A549 (cell line): Measurements from ENCODE around the gene SRL. TPM values are rescaled to one million over a fixed set of nuclear protein-coding genes. Genes with fewer than 3 reads are reported as not detected.

ENCODE experiments used
- ATAC-seq, 2 experiments: fragments of 200-7000 bp in 1 of 2; fragments of >200 bp in 1 of 2; cut with Nextera tagmentation in 1 of 2; cut with Tn5 transposase in 1 of 2; 3 replicates each; pipeline versions ENCODE4 v1.8.0 to v1.9.1; 2018 to 2020; ENCODE audit warnings: mild to moderate bottlenecking in 1 of 2, moderate library complexity in 1 of 2
- CTCF ChIA-PET: fragments of 300-600 bp; sonication (Branson Sonifier 250); formaldehyde crosslinking; extraction: SDS; loops from one replicate; lab custom pipeline; 2021; ENCODE audit warnings: antibody characterized with exemption, inconsistent platforms; lab: Yijun Ruan, JAX
- POLR2A ChIA-PET: fragments of 350-600 bp; formaldehyde crosslinking; extraction: SDS; loops from one replicate; lab custom pipeline; 2021; ENCODE audit warnings: antibody characterized with exemption, inconsistent platforms; lab: Yijun Ruan, JAX
- DNase-seq, 2 experiments: peaks; one replicate each; pipeline versions ENCODE4 v3.0.0 to v3.0.0-alpha.2; 2011 to 2016; ENCODE audit warnings: low read depth in 1 of 2, low spot score in 1 of 2
- FAIRE-seq: peaks from 2 replicates; lab custom pipeline; 2011; peaks lifted over from hg19 to GRCh38; lab: Jason Lieb, UNC
- H3K27ac ChIP-seq, 2 experiments: fragments of >200 bp; sonication (Bioruptor Twin); formaldehyde crosslinking; 3 replicates each; pipeline ENCODE4 v1.5.1; 2016 to 2017
- H3K4me1 ChIP-seq: fragments of >200 bp; sonication (Bioruptor Twin); formaldehyde crosslinking; 3 replicates; pipeline ENCODE4 v1.6.1; 2016
- H3K4me2 ChIP-seq: fragments of >200 bp; sonication (Bioruptor Twin); formaldehyde crosslinking; 3 replicates; pipeline ENCODE4 v1.6.1; 2016
- H3K4me3 ChIP-seq: fragments of >200 bp; sonication (Bioruptor Twin); formaldehyde crosslinking; 3 replicates; pipeline ENCODE4 v1.5.1; 2016
- H3K9me3 ChIP-seq: fragments of >200 bp; sonication (Bioruptor Twin); formaldehyde crosslinking; 3 replicates; pipeline ENCODE4 v1.6.1; 2016
- BHLHE40 ChIP-seq: IDR thresholded peaks from 2 replicates; pipeline ENCODE4 v1.6.1; 2012; ENCODE audit warnings: low read depth, low read length, inconsistent platforms
- EHF ChIP-seq: fragments of 250-450 bp; sonication (Bioruptor Pico); IDR thresholded peaks from 2 replicates; pipeline ENCODE4 v1.5.0; 2020; ENCODE audit warnings: mild to moderate bottlenecking
- EHMT2 ChIP-seq: fragments of 200-600 bp; sonication (generic); IDR thresholded peaks from 2 replicates; pipeline ENCODE4 v1.6.1; 2016; ENCODE audit warnings: antibody characterized with exemption, low read depth, mild to moderate bottlenecking, moderate library complexity
- HDAC2 ChIP-seq: fragments of 200-600 bp; sonication (generic); IDR thresholded peaks from 2 replicates; pipeline ENCODE4 v1.6.1; 2016
- HEYL ChIP-seq: fragments of 250-450 bp; sonication (Bioruptor Pico); IDR thresholded peaks from 2 replicates; pipeline ENCODE4 v1.8.0; 2021; ENCODE audit warnings: mild to moderate bottlenecking, moderate library complexity
- HOXA7 ChIP-seq: fragments of 250-450 bp; sonication (Bioruptor Pico); IDR thresholded peaks from 2 replicates; pipeline ENCODE4 v1.5.0; 2020; ENCODE audit warnings: mild to moderate bottlenecking, moderate library complexity
- KDM1A ChIP-seq: fragments of 200-600 bp; sonication (generic); IDR thresholded peaks from 2 replicates; pipeline ENCODE4 v1.6.1; 2016; ENCODE audit warnings: low read depth, mild to moderate bottlenecking
- MAFK ChIP-seq: fragments of 450-650 bp; IDR thresholded peaks from 2 replicates; pipeline ENCODE4 v1.6.1; 2014; ENCODE audit not compliant: partially characterized antibody
- NPAS2 ChIP-seq: fragments of 250-450 bp; sonication (Bioruptor Pico); IDR thresholded peaks from 2 replicates; pipeline ENCODE4 v1.8.0; 2022; ENCODE audit warnings: mild to moderate bottlenecking, moderate library complexity, borderline replicate concordance
- PHF8 ChIP-seq: fragments of 200-600 bp; sonication (generic); IDR thresholded peaks from 2 replicates; pipeline ENCODE4 v1.6.1; 2016; ENCODE audit warnings: low read depth, mild to moderate bottlenecking, antibody characterized with exemption, moderate library complexity, borderline replicate concordance
- POLR2AphosphoS2 ChIP-seq: conservative IDR thresholded peaks from 2 replicates; pipeline ENCODE4 v1.6.1; 2012; ENCODE audit warnings: low read length, improper control_type of control experiment, inconsistent platforms
- RARB ChIP-seq: fragments of 250-450 bp; sonication (Bioruptor Pico); IDR thresholded peaks from 2 replicates; pipeline ENCODE4 v1.8.0; 2021; ENCODE audit warnings: mild to moderate bottlenecking, moderate library complexity
- RFX5 ChIP-seq: fragments of 450-650 bp; IDR thresholded peaks from 2 replicates; pipeline ENCODE4 v1.7.1; 2014; ENCODE audit warnings: antibody characterized with exemption, mild to moderate bottlenecking, moderate library complexity
- SREBF2 ChIP-seq: fragments of 450-650 bp; IDR thresholded peaks from 2 replicates; pipeline ENCODE4 v1.6.1; 2014; ENCODE audit warnings: mild to moderate bottlenecking, moderate library complexity
- ZC3H11A ChIP-seq: fragments of 450-650 bp; IDR thresholded peaks from 2 replicates; pipeline ENCODE4 v1.6.1; 2014; ENCODE audit warnings: antibody characterized with exemption, mild to moderate bottlenecking
- ZFP36 ChIP-seq: fragments of 450-650 bp; IDR thresholded peaks from 2 replicates; pipeline ENCODE4 v1.6.1; 2014; ENCODE audit warnings: borderline replicate concordance; ENCODE audit not compliant: partially characterized antibody
- ZNF302 ChIP-seq: fragments of 250-450 bp; sonication (Bioruptor Pico); IDR thresholded peaks from 2 replicates; pipeline ENCODE4 v1.9.0; 2021; ENCODE audit warnings: inconsistent platforms, mild to moderate bottlenecking, moderate library complexity
- WGBS: methylation state at CpG from one replicate; pipeline ENCODE4 v1.1.6; 2017; ENCODE audit errors: missing lambda C conversion rate; 5-methylcytosine and 5-hydroxymethylcytosine counted together
- polyA plus RNA-seq, 4 experiments: library from polyadenylated mRNA; depleted of rRNA in 3 of 4; stranded (reverse); fragments of >200 nt; fragmentation: RNase III in 1 of 4; extraction: RNeasy Plus Mini Kit Qiagen cat#74134 plus additional on column Dnase treatment in 1 of 4; gene quantifications; 2 replicates in 3 of 4; 3 replicates in 1 of 4; pipeline ENCODE4 v1.2.3, GENCODE V29; 2011 to 2017
- TF ChIP-seq, protein P1 (sequence below): fragments of >200 bp; sonication (Bioruptor Twin); formaldehyde crosslinking; IDR thresholded peaks from 3 replicates; pipeline ENCODE4 v1.5.1; 2016
- TF ChIP-seq, protein P2 (sequence below): fragments of 150-350 bp; IDR thresholded peaks from 2 replicates; pipeline ENCODE4 v1.6.1; 2014; ENCODE audit warnings: low read depth, mild to moderate bottlenecking, low read length
- TF ChIP-seq, protein P3 (sequence below): fragments of >200 bp; sonication (Bioruptor Twin); formaldehyde crosslinking; IDR thresholded peaks from 3 replicates; pipeline ENCODE4 v1.6.1; 2016
- TF ChIP-seq, protein P4 (sequence below): fragments of 450-650 bp; IDR thresholded peaks from 2 replicates; pipeline ENCODE4 v1.6.1; 2014; ENCODE audit warnings: antibody characterized with exemption
- TF ChIP-seq, protein P5 (sequence below): fragments of >200 bp; sonication (Bioruptor Twin); formaldehyde crosslinking; IDR thresholded peaks from 2 replicates; pipeline ENCODE4 v1.6.1; 2016
- TF ChIP-seq, protein P6 (sequence below): IDR thresholded peaks from 2 replicates; pipeline ENCODE4 v1.6.1; 2012
- TF ChIP-seq, protein P7 (sequence below): fragments of 200-600 bp; sonication (generic); IDR thresholded peaks from 2 replicates; pipeline ENCODE4 v1.6.1; 2016; ENCODE audit warnings: antibody characterized with exemption, mild to moderate bottlenecking, moderate library complexity

Gene SRL
- polyA plus RNA-seq, 2 of the 4 experiments (the other 2 are of a cell fraction), result 0.03 TPM; not detected in 1

DNA sequence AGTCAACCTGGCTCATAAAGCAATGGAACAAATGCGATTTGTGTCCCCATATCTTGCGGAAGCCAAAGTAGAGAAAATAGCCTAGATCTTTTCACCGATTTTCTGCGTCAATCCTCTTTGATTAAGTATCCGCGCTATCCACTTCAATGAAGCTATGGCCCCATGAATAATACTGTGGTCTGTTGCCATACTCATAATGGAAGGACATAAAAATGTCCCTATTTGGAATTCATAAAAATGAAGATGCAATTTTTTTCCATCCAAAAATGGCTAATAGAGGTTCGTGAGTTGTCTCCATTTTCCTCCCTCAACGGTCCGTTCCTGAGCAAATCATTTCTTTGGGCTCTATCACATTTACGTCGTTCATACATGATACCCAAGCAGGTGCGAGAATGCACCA is 100.3 kb downstream of the SRL start:
- ChIA-PET CTCF (no interaction called here), POLR2A (no interaction called here)
- WGBS, result 91% methylated on average over 12 of the region's 12 CpGs
- H3K4me1 ChIP-seq, result peaks cover under 1% of the 10 kb centered on the region; the same call in 1 of the 3 replicates
- no peak for DNase-seq
- no peak overlapping the region for H3K4me3 ChIP-seq
- TF ChIP-seq HEYL (CRISPR knock-in tag) (no peak), PHF8 (no peak), POLR2AphosphoS2 (no peak), KDM1A (no peak), ZC3H11A (no peak)
- TF ChIP-seq, protein P1, sequence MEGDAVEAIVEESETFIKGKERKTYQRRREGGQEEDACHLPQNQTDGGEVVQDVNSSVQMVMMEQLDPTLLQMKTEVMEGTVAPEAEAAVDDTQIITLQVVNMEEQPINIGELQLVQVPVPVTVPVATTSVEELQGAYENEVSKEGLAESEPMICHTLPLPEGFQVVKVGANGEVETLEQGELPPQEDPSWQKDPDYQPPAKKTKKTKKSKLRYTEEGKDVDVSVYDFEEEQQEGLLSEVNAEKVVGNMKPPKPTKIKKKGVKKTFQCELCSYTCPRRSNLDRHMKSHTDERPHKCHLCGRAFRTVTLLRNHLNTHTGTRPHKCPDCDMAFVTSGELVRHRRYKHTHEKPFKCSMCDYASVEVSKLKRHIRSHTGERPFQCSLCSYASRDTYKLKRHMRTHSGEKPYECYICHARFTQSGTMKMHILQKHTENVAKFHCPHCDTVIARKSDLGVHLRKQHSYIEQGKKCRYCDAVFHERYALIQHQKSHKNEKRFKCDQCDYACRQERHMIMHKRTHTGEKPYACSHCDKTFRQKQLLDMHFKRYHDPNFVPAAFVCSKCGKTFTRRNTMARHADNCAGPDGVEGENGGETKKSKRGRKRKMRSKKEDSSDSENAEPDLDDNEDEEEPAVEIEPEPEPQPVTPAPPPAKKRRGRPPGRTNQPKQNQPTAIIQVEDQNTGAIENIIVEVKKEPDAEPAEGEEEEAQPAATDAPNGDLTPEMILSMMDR, result no peak
- TF ChIP-seq, protein P2, sequence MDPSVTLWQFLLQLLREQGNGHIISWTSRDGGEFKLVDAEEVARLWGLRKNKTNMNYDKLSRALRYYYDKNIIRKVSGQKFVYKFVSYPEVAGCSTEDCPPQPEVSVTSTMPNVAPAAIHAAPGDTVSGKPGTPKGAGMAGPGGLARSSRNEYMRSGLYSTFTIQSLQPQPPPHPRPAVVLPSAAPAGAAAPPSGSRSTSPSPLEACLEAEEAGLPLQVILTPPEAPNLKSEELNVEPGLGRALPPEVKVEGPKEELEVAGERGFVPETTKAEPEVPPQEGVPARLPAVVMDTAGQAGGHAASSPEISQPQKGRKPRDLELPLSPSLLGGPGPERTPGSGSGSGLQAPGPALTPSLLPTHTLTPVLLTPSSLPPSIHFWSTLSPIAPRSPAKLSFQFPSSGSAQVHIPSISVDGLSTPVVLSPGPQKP, result no peak
- no peak for FAIRE-seq
- H3K9me3 ChIP-seq, result peaks cover 7% of the 10 kb centered on the region; the same call in 1 of the 3 replicates
- no peak overlapping the region for H3K4me2 ChIP-seq
- H3K27ac ChIP-seq, result no peak overlapping the region
- no peak for ATAC-seq

DNA sequence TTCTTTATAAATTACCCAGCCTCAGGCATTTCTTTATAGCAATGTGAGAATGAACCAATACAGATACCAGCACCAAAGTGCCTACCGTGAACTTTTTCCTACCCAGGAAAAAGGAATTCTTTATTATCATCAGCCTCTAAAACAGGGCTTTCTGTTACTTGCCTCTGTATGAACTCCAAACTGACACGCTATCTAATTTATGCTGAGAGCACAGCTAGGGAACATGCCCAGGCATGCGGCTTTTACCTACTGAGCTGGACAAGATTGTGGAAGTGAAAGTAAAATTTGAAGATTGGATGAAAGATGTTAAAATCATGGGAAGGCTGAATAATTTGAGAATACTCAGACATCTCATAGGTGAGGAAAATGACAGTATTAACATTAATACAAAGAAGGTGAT is 101.2 kb downstream of the SRL start:
- FAIRE-seq (no peak), ATAC-seq (no peak), DNase-seq (no peak)
- ChIA-PET POLR2A (no interaction called here), CTCF (no interaction called here)
- peaks cover 7% of the 10 kb centered on the region; the same call in 1 of the 3 replicates for H3K9me3 ChIP-seq
- no peak overlapping the region for H3K4me2 ChIP-seq
- no peak overlapping the region for H3K4me3 ChIP-seq
- TF ChIP-seq, protein P3, sequence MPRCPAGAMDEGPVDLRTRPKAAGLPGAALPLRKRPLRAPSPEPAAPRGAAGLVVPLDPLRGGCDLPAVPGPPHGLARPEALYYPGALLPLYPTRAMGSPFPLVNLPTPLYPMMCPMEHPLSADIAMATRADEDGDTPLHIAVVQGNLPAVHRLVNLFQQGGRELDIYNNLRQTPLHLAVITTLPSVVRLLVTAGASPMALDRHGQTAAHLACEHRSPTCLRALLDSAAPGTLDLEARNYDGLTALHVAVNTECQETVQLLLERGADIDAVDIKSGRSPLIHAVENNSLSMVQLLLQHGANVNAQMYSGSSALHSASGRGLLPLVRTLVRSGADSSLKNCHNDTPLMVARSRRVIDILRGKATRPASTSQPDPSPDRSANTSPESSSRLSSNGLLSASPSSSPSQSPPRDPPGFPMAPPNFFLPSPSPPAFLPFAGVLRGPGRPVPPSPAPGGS, result no peak
- TF ChIP-seq, protein P4, sequence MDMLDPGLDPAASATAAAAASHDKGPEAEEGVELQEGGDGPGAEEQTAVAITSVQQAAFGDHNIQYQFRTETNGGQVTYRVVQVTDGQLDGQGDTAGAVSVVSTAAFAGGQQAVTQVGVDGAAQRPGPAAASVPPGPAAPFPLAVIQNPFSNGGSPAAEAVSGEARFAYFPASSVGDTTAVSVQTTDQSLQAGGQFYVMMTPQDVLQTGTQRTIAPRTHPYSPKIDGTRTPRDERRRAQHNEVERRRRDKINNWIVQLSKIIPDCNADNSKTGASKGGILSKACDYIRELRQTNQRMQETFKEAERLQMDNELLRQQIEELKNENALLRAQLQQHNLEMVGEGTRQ, result no peak
- TF ChIP-seq EHMT2 (no peak), ZFP36 (no peak), HOXA7 (CRISPR knock-in tag) (no peak), RFX5 (no peak), MAFK (no peak), EHF (CRISPR knock-in tag) (no peak), HDAC2 (no peak)
- TF ChIP-seq, protein P5, sequence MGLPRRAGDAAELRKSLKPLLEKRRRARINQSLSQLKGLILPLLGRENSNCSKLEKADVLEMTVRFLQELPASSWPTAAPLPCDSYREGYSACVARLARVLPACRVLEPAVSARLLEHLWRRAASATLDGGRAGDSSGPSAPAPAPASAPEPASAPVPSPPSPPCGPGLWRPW, result no peak
- TF ChIP-seq, protein P6, sequence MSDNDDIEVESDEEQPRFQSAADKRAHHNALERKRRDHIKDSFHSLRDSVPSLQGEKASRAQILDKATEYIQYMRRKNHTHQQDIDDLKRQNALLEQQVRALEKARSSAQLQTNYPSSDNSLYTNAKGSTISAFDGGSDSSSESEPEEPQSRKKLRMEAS, result no peak
- peak overlapping the region; percentile 9 to 52; a peak in 4 of 6 replicates for H3K27ac ChIP-seq
- H3K4me1 ChIP-seq, result peaks cover 7% of the 10 kb centered on the region; the same call in 2 of the 3 replicates
- 85% methylated on average over 3 of the region's 3 CpGs for WGBS

DNA sequence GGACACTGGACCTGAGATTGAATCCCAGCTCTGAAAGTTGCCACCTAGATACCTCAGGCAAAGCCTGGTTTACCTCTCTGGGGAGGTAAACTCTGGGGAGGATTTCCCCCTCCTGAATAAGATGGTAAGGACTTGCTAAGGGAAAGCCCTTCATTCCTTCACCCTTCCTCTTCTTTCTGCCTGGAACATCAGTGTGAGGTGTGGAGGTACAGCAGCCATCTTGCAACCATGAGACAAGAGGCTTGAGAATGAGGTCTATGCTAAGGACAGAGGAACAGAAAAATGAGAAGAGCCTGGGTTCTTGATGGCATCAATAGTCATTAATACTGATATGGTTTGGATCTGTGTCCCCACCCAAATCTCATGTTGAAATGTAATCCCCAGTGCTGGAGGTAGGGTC is 101.9 kb downstream of the SRL start:
- Histone ChIP-seq H3K4me3 (no peak overlapping the region), H3K27ac (no peak overlapping the region; a peak in 2 of 6 replicates), H3K4me2 (no peak overlapping the region), H3K9me3 (peaks cover 7% of the 10 kb centered on the region; the same call in 1 of the 3 replicates), H3K4me1 (peaks cover 7% of the 10 kb centered on the region; the same call in 2 of the 3 replicates)
- ChIA-PET CTCF (no interaction called here), POLR2A (no interaction called here)
- ATAC-seq, result no peak
- TF ChIP-seq BHLHE40 (no peak), ZNF302 (no peak), SREBF2 (no peak), RARB (CRISPR knock-in tag) (no peak), NPAS2 (CRISPR knock-in tag) (no peak), EHMT2 (no peak)
- TF ChIP-seq, protein P7, sequence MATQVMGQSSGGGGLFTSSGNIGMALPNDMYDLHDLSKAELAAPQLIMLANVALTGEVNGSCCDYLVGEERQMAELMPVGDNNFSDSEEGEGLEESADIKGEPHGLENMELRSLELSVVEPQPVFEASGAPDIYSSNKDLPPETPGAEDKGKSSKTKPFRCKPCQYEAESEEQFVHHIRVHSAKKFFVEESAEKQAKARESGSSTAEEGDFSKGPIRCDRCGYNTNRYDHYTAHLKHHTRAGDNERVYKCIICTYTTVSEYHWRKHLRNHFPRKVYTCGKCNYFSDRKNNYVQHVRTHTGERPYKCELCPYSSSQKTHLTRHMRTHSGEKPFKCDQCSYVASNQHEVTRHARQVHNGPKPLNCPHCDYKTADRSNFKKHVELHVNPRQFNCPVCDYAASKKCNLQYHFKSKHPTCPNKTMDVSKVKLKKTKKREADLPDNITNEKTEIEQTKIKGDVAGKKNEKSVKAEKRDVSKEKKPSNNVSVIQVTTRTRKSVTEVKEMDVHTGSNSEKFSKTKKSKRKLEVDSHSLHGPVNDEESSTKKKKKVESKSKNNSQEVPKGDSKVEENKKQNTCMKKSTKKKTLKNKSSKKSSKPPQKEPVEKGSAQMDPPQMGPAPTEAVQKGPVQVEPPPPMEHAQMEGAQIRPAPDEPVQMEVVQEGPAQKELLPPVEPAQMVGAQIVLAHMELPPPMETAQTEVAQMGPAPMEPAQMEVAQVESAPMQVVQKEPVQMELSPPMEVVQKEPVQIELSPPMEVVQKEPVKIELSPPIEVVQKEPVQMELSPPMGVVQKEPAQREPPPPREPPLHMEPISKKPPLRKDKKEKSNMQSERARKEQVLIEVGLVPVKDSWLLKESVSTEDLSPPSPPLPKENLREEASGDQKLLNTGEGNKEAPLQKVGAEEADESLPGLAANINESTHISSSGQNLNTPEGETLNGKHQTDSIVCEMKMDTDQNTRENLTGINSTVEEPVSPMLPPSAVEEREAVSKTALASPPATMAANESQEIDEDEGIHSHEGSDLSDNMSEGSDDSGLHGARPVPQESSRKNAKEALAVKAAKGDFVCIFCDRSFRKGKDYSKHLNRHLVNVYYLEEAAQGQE, result no peak
- TF ChIP-seq, protein P2, result no peak
- no peak for DNase-seq
- FAIRE-seq, result no peak
